GM19452 (cell line): ENCODE data around the gene TACC2.

ENCODE experiments used
- ATAC-seq: cut with Tn5 transposase; IDR thresholded peaks from one replicate; pipeline ENCODE4 v1.9.1; 2021; ENCODE audit not compliant: unreplicated experiment

Gene TACC2

DNA sequence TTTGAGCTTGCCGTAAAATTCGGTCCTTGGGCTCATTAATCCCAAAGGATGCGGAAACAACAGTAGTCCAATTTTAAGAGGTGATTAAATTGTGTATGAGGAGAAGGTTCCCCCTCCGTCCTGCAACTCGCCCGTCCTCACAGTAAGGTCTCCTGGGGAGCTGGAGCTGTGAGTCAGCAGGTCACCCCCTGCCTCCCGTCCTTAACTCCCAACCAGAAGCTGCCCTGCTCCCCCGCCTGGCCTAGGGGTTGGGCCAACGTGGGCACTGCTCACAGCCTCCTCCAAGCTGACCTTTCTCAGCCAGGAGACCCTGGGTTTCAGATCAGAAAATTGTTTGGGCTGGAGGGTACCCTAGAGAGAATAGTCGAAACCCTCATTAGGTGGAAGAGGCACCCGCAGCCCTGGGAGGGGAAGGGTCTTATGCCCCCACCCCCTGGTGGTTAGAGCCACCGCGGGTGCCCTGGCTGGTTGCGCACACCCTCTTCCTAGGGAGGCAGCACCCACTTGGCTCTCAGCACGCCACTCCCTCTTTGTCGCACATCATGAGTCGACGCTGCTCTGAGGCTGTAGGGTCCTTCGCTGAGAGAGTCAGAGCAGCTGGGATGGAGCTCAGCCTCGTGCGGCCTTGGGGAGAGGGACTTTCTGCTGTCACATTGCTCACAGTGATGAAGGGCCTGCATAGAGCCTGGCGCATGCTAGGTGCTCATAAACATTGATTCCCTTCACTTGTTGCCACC lies 131.2 kb downstream of the TACC2 start:
- ATAC-seq, result no peak

DNA sequence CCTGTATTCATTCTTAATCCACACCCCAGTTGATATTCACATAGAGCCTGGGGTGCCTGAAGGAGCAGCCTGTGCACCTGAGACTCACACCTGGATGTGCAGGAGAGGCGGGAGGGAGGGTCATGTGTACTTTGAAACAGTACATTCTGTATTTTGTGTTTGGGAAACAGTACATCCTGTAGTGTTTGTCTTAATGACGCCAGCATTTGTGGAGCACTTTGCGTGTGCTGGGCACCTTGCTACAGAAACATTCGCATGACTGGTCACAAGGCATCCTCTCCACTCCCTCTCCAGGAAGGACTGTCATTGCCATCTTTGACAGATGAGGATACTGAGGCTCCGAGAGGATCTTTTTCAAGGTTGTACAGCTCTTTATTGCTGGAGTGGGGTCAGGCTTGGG lies 132.1 kb downstream of the TACC2 start:
- ATAC-seq, result no peak

DNA sequence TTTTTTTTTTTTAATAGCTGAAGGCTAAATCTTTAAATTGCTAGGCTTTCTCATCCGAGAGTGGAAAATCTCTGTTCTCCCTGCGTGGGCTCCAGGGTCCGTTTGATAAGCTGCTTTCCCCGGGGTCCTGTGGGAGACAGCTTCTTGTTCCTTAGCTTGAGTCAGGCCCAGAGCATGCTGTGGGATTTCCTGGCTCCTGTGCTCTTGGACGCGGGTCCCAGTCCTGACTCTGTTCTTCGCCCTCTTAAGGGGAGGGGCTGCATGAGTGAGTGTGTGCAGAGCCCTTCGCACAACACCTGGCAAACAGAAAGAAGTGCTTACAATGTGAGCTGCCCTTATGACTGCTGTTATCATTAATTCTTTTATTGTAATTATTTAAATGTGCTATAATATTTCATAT lies 133.5 kb downstream of the TACC2 start:
- no peak for ATAC-seq

DNA sequence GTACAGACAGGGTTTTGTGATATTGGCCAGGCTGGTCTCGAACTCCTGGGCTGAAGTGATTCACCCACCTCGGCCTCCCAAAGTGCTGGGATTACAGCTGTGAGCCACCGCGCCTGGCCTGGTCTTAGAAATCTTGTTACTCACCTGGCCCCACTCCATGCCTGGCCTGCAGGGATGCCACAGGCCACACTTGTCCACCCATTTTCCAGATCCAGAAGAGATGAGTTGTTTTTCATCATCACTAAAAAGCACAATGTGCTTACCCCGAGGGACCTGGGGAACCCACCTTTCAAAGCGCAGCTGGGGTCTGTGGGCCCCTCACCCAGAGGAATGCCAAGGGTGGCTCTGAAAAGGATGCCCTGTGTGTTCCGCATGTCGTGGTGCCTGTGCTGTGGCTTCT lies 134.2 kb downstream of the TACC2 start:
- no peak for ATAC-seq

DNA sequence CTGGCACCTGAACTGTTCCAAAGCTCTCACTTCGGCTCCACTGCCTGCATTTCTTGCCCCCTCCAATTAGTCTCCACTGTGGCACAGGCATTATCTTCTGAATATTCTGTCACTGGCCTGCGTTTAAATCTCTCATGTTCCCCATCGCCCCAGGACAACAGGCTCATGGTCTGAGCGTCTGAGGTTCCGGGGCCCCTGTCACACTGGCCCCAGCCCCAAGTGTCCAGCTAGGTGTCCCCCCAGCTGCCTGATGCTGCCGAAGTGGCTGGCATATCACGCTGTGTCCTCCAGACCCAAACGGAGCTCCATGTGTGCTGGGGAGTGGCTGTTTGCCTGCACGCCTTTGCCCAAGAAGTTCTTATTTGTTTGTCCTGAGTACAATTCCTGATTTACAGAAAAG lies 135.4 kb downstream of the TACC2 start:
- no peak for ATAC-seq

DNA sequence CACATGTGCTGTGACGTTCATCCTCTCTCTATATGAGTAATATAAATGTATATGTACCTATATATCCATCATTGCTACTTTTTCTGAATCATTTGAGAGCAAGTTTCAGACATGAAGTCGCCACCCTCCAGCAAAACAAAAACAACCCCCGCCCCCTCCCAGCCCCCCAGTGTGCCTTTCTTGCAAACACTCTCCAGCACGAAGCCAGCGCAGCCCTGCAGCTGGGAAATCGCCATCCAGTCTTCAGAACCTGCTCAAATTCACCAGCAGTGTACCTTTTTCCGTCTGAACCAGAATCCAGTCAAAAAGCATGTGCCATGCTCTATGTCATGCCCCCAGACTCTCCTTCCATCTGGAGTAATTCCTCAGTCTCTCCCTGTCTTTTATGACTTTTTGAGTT lies 135.8 kb downstream of the TACC2 start:
- no peak for ATAC-seq

DNA sequence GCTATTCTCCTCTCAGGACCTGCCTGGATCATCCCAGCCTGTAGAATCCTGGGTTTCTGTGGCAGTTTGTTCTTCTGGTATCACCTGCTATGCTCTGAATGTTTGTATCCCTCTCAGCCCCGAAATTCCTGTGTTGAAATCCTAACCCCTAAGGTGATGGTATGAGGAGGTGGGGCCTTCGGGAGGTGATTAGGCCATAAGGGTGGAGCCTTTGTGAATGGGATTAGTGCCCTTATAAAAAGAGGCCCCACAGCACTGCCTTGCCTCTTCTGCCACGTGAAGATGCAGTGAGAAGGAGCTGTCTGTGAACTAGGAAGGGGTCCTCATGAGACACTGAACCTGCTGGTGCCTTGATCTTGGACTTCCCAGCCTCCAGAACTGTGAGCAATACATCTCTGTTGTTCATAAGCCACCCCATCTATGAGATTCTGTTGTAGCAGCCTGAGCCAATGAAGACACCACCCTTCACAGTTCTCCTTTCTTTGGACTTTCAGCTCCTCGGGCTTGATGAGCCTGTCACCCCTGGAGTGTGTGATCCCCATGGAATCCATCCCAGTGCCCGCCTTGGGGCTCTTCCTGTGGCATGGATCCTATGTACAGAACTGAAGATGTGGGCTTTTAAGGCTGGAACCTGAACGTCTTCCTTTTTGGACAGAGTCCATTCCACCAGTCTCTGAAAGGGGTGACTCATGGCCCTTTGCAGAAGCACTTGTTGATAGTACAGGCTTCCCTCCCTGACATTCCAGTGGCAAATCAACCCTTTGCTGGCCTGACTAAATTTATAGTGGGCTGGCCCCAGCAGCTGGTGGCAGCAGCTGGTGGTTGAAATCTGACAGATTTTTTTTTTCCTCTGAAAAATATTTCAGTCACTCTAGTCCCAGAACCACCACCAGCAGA lies 138.0 kb downstream of the TACC2 start:
- ATAC-seq, result no peak

DNA sequence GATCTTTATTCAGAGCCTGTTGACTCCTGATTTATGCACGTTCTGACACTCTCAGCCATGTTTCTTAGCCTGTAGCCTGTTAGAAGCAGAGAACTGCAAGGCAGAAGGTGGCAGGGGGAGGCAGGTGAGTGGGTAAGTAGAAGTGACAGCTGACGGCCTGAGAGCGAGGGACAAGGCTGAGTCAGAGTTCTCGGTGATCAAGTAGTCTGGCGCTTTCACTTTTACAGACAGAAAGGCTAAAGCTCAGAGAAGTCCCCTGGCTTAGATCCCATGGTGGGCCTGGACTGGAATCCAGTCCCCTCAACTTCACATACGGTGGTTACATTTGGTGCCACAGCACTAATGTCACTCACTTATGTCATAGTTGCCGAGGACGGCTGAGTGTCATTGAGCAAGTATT lies 139.0 kb downstream of the TACC2 start:
- no peak for ATAC-seq

DNA sequence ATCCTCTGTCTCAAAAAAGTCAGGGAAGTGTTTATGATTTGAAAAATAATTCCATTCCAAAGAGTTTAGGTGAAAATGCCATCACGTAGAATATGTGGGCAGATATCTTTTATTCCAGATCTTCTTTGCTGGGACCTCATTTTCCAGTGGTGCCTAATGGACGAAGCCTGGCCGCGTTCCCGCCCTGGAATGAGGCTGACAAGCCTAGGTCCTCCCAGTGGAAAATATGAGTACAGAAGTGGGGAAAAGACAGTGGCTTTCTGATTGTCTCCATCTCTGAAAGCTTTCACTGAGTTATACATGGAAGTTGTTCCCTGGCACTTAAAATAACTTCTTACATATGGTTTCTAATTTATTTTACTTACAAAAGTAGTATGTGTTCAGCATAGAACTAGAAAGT lies 139.4 kb downstream of the TACC2 start:
- no peak for ATAC-seq

DNA sequence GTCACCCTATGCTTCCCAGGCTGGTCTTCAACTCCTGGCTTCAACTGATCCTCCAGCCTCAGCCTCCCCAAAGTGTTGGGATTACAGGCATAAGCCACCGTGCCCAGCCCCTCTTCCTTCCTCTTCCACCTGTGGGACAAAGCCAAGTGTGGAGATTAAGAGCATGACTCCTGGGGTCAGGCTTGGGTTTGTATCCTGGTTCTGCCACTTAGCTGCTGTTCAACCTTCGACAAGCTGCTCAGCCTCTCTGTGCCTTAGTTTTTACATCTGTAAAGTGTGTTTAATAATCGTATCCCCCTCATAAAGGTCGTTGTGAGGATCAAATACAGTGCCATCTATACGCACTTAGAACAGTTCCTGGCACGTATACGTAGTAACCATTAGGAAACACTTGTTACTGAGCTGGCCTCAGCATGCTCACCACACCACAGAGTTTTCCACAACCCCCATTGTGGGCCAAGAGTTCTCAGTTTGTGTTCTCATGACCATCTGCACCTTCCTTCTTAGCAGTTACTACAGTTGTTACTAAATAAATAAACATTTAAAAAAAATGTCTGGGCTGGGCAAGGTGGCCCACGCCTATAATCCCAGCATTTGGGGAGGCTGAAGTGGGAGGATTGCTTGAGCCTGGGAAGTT lies 141.6 kb downstream of the TACC2 start:
- no peak for ATAC-seq

DNA sequence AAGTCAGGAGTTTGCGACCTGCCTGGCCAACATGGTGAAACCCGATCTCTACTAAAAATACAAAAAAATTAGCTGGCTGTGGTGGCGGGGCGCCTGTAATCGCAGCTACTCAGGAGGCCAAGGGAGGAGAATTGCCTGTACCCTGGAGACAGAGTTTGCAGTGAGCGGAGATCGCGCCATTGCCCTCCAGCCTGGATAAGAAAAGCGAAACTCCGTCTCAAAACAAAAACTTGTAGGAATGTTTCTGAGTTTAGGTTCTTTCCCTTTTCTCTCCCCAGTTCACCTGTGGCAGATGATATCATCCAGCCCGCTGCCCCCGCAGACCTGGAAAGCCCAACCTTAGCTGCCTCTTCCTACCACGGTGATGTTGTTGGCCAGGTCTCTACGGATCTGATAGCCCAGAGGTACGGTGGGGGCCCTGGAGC lies 143.4 kb downstream of the TACC2 start:
- no peak for ATAC-seq

DNA sequence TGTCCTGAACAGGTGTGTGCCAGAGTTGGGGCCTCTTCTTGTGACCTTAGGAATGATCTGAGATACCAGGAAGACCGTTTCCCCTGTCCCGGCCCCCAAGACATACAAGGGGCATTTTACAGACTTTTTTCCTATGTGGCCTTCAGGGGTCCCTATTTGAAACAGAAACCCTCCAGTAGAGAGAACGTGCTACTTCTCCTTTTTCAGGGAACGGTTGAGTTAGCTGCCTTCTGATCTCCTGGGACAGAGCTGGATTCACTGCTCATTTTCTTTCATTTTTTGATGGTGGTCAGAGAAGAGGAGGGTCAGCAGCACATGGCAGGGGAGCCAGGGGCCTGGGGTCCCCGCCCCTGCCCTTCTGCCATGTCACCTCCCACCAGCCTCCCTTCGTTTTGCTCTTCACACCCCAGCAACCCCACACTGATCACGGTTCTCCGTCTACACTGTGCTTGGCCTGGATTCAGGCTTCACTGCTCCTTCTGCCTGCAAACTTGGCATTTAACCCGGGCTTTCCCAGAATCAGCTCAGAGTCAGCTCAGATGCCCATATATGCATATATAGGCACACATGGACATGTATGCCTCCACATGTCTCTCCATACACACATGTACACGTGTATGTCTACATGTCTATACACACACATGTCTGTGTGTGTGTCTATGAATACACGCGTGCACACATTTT lies 144.1 kb downstream of the TACC2 start:
- no peak for ATAC-seq

DNA sequence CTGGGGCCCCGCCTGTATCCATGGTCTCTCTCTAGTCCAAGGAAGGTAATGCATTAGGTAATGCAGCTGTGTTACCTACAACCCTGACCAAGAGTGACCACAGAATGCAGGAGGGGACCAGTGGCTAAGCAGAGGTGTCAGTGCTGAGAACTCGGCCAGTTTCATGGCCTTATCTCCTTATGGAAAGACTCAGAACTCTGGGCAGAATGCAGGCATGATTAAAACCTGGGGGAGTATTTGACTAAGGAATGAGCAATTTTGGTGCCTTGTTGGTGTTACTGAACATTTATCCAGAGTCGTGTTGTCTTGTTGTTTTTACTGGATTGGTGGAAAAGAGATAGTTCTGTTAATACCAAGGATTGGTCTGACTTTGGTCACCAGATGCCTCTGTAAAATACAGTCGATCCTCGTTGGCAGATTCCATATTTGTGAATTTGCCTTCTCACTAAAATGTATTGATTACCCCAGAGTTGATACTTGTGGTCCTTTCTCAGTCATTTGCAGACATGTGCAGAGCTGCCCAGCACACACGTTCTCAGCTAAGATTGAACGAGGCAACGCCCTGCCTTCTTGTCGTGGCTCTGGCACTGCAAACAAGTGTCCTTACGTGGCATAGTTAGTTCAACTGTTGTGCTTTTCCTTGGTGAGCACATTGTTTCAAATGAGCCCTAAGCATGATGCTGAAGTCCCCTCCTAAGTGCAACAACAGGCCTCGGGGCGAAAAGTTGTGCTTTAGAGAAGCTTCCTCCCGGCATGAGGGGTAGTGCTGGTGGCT lies 146.5 kb downstream of the TACC2 start:
- no peak for ATAC-seq

DNA sequence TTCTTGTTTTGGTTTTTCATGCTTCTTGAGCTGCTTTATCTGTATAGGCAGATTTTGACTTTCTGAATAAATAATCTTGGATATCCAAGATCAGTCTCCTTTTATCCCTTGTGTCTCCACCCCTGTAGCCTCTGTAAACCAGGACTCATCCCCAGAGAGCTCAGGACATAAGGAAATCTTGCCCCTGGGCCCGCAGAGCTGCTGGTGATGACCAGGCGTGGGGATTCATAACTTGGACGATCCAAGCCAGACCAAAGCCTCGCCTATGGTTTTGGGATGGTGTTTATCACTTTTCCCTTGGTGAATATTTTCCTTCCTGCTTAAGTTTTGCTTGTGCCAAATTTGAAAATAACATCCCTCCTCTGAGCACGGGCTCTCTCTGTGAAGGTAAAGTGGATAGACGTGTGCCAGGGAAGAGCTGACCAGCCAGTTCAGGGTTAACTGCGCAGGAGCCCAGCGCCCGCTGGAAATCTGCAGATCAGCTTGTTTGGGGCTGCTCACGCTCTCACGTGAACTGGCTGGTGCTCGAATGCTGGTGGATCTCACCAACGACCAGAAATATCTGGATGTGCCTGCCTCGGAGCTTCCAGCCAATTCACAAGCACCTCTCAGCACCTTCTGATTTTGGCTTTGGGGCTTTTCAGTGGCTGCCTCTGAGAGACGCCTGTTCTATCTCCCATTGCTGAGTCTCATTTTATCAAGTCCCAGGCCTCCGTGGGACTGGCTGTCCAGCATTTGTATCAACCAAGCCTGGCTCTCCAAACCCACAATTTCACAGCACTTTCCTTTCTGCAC lies 150.1 kb downstream of the TACC2 start:
- ATAC-seq, result no peak

DNA sequence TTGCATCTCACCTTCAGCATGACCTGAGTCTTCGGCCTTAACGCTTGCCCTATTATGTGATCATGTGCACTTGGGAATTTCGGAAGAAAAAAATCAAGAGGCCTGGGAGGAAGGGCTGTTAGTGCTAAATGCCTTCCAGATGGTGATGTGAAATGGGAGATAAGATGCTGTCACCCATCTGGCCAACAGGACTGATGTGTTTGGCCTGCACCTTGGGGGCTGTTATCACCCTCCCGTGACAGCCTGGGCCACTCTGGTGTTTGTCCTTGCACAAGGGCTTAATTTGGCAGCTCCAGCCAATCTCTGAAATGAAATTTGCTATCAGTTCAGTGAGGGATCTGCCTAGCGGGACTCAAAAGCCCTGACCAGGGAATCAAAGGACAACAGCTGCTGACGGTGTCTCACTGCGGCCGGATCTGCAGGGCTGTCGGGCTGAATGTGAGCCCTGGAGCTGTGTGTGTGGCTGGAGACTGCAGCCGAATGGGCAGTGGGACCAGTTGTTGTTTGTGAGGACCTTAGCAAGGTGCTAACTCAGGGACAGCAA lies 150.7 kb downstream of the TACC2 start:
- ATAC-seq, result no peak

DNA sequence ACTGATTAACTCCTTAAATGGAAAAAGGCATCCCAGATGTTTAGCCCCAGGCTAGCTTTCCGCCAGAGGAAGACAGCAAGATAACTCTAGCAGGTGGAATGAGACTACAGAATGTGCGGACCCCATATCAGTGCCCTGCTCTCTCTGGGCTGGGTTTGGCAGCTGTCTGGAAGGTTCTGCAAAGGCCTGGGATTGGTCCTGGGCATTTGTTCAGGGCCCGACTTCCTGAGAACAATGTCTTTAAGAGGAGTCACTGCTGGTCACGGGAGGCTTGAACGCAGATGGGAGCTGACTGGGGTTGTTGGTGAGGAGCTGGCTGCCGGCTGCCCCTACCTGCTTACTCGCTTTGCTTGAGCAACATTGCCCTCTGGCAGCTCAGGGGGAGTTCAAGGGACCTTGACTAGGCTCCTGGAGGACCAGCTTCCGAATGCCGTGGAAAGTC lies 151.5 kb downstream of the TACC2 start:
- ATAC-seq, result no peak

DNA sequence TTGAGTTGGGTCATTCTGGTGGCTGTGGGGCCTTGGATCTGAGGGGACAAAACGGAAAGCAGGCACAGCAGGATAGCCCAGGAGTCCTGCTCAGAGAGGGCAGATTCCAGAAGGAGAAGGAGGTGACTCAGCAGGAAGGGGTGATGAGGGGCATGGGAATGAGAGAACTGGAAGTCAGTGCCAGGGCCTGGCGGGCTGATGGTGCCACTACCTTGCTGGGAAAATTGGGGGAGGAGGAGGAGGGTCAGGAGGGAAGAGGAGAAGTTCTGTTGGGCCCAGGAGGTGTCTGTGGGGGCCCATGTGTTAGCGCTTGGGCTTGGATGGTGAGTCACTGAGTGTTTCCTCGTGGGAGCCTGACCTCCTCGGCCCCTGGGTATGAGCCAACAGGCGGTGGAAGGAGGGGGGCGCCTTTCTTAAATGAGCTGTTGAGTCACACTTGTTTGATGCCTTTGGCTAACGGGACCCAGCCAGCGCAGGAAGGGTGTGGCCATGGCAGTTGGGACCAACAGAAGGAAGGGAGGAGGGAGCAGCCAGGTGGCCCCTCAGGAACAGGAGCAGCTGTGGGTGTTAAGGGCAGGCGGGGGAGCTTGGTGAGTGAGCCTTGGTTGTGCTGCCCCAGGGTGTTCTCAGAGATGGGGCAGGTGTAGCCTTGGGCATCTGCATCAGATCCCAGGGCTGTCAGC lies 152.1 kb downstream of the TACC2 start:
- ATAC-seq, result no peak

DNA sequence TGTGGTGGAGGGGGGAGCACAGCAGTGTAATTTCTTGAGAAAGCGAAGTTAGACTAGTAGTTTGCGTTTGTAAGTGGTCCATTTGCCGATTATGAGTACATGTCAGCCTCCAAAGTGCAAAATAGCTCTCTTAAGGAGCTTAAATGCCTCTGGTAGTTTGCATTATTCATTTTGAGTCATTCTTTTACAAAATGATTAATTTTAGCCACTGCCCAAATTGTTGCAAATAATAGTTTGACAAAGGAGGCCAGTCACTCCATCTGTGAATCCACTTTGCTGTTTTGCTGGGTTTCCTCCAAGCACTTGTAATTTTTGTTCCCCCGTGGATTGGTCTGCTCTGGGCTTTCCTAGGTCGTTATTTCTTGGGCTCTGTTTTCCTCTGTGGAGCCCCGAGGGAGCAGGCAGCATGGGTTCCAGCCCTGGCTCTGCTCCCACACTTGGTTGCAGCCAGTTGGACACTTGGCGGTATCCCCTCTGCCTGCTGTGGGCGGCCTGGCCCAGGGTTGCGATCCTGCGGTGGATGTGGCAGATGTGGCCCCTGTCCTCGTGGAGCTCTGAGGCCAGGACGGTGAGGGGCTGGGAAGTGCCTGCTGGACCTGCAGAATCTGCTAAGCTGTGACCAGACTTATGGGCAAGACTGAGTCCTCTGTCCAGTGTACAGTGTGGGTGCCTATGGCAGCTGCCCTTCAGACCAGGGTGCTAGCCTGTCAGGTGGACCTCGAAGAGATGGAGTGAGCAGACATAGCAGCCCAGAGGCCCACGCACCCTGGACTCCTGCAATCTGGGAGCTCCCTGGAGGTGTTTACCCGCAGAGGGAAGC lies 153.1 kb downstream of the TACC2 start:
- ATAC-seq, result no peak
